ENCODE results near the gene ARRDC3. TPM values are rescaled to one million over a fixed set of nuclear protein-coding genes. Genes with fewer than 3 reads are reported as not detected.
A peak's percentile ranks its signal among the peaks of the same experiment; 100 is the strongest.
"Not testable (repeated sequence)": the region's sequence is repeated elsewhere in the genome, so short reads cannot be mapped to it uniquely, and the experiment has no call there.

The ARRDC3 gene
- total and polyA plus RNA-seq, 2 donors: 55.7 to 94.2 TPM

DNA sequence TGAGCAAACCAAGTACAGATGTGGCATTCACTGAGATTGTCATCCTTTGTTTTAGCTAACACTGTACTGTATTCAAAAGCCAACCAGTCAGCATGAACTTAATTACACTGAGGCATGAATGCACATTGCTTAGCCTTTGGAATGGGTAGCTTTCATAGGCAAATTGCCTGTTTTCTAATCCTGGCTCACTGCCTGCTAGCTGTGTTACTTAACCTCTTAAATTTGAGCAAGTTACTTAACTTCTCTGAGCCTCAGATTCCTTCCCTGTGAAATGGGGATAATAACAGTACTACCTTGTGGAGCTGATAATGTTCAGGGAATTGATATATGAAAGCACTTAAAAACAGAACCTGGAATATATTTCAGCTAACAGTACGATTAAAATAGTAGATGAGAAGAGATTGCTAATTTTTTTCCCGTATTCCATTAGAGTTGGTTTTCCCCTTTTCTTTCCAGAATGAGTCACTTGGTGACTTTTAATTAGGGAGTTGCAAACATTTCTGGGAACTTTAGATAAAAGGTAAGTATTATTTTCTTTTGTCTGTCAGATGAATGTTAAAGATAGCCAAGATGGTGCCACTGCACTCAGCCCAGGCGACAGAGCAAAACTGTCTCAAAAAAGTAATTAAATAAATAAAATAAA, 43.9 kb downstream of the ARRDC3 start:
- WGBS: 96% methylated on average over 3 of the region's 3 CpGs
- H3K36me3 ChIP-seq (ENCODE audit: control insufficient read depth in 2 of 2, insufficient read depth in 2 of 2, low read length in 1 of 2): no peaks in the 10 kb centered on the region
- H3K27me3 ChIP-seq (ENCODE audit: control insufficient read depth in 2 of 2, insufficient read depth in 1 of 2, low read length in 1 of 2): no peaks in the 10 kb centered on the region
- H3K27ac ChIP-seq (ENCODE audit: low read depth in 1 of 2, low read length in 1 of 2): no peak overlapping the region
- no peak overlapping the region for H3K4me3 ChIP-seq (ENCODE audit: low read length in 2 of 2)
- no peaks in the 10 kb centered on the region for H3K9me3 ChIP-seq (ENCODE audit: control insufficient read depth in 2 of 2, insufficient read depth in 1 of 2, low read length in 1 of 2)
- H3K4me1 ChIP-seq (ENCODE audit: control insufficient read depth in 2 of 2, insufficient read depth in 2 of 2, low read length in 2 of 2): no peaks in the 10 kb centered on the region
- DNase-seq (ENCODE audit: low read depth in 6 of 9, low spot score in 9 of 9): no peak

DNA sequence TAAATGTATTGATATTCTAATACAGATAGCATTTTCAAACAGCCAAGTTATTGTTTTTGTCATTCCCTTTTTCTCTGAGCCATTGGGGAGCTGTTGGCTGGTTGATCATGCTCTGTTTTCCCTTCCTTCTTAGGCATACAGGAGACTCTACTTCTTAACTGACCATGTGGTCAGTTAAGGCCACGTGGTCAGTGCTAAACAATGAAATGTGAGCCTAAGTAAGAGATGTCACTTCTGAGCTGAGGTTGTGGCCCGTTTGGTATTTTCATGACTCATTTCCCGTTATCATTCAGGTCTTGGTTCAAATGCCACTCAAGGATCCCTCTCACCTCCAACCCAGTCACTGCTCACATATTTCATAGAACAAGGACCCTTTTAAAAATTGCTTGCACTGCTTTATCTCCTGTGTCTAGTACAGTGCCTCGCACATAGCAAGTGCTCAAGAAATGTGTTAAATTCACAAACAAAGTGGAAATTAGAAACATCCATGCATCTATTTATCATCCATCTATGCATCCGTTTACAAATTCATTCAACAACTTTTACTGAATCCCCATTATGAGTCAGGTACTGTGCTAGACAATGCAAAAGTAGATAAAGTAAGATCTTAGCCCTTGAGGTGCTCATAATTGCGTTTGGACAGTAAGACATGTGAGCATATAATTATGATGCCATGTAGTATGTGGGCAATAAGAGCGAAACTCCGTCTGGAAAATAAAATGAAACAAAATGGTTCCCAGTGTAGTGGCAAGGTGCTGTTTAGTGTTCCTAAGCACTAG, 50.7 kb downstream of the ARRDC3 start:
- no peak for DNase-seq (ENCODE audit: low read depth in 6 of 9, low spot score in 9 of 9)
- 72% methylated on average over 8 of the region's 8 CpGs for WGBS
- Histone ChIP-seq H3K27me3 (ENCODE audit: control insufficient read depth in 2 of 2, insufficient read depth in 1 of 2, low read length in 1 of 2) (no peaks in the 10 kb centered on the region), H3K27ac (ENCODE audit: low read depth in 1 of 2, low read length in 1 of 2) (no peak overlapping the region), H3K4me1 (ENCODE audit: control insufficient read depth in 2 of 2, insufficient read depth in 2 of 2, low read length in 2 of 2) (peaks cover 4 to 20% of the 10 kb centered on the region in 2 donors), H3K36me3 (ENCODE audit: control insufficient read depth in 2 of 2, insufficient read depth in 2 of 2, low read length in 1 of 2) (no peaks in the 10 kb centered on the region), H3K4me3 (ENCODE audit: low read length in 2 of 2) (no peak overlapping the region), H3K9me3 (ENCODE audit: control insufficient read depth in 2 of 2, insufficient read depth in 1 of 2, low read length in 1 of 2) (no peaks in the 10 kb centered on the region)

GRCh38 chr5:91331705-91332104, 51.4 kb downstream of the ARRDC3 start:
- DNase-seq (ENCODE audit: low read depth in 6 of 9, low spot score in 9 of 9): no peak
- Histone ChIP-seq H3K4me3 (ENCODE audit: low read length in 2 of 2) (no peak overlapping the region), H3K36me3 (ENCODE audit: control insufficient read depth in 2 of 2, insufficient read depth in 2 of 2, low read length in 1 of 2) (no peaks in the 10 kb centered on the region), H3K9me3 (ENCODE audit: control insufficient read depth in 2 of 2, insufficient read depth in 1 of 2, low read length in 1 of 2) (no peaks in the 10 kb centered on the region), H3K27ac (ENCODE audit: low read depth in 1 of 2, low read length in 1 of 2) (no peak overlapping the region), H3K27me3 (ENCODE audit: control insufficient read depth in 2 of 2, insufficient read depth in 1 of 2, low read length in 1 of 2) (no peaks in the 10 kb centered on the region), H3K4me1 (ENCODE audit: control insufficient read depth in 2 of 2, insufficient read depth in 2 of 2, low read length in 2 of 2) (peaks cover 4 to 20% of the 10 kb centered on the region in 2 donors)
- 95% methylated on average over 1 of the region's 1 CpG for WGBS

DNA sequence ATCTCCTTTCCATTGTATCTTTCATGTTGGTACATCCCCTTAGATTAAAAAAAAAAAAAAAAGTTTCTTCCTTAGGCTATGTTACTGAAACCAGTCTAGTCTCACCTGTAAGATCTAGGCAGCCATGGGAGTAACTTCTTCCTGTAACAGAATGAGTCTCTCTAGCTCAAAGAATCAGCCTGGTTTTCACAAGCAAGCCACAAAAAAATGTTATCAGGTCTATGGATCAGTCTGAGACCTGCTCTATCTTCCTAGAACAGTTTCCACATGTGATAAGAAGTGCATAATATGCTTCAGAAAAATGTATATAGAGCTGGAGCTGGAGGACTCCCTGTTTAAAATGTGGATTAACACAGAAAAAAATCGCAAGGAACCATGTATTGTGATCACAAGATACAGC, 53.8 kb downstream of the ARRDC3 start:
- peaks cover 0 to 4% of the 10 kb centered on the region in 2 donors for H3K9me3 ChIP-seq (ENCODE audit: control insufficient read depth in 2 of 2, insufficient read depth in 1 of 2, low read length in 1 of 2)
- peak in 4 of 9 donors; percentile 33 to 73 (median 42) for DNase-seq (ENCODE audit: low read depth in 6 of 9, low spot score in 9 of 9)
- WGBS: 38% methylated on average over 1 of the region's 1 CpG
- H3K27me3 ChIP-seq (ENCODE audit: control insufficient read depth in 2 of 2, insufficient read depth in 1 of 2, low read length in 1 of 2): no peaks in the 10 kb centered on the region
- H3K27ac ChIP-seq (ENCODE audit: low read depth in 1 of 2, low read length in 1 of 2): peak overlapping the region; percentile 42 to 47
- H3K4me1 ChIP-seq (ENCODE audit: control insufficient read depth in 2 of 2, insufficient read depth in 2 of 2, low read length in 2 of 2): peaks cover 4 to 20% of the 10 kb centered on the region in 2 donors
- no peak overlapping the region for H3K4me3 ChIP-seq (ENCODE audit: low read length in 2 of 2)
- H3K36me3 ChIP-seq (ENCODE audit: control insufficient read depth in 2 of 2, insufficient read depth in 2 of 2, low read length in 1 of 2): no peaks in the 10 kb centered on the region

DNA sequence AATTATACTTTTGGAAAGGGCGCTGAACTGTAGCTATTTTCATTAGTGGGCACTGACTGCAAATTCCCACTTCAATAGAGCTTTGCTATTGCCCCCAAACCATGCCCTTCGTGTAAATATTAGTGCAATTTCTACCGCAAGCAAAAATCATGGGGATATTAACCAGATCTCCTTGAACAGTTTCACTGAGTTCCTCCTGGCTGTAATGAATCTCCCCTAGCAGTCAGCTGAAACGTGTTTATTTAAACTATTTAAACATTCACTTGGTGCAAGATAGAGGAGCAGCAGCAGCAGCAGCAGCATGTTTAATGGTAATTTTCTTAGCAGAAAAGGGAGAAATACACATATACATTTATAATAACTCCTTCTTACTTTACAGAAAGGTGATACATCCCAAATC, 54.4 kb downstream of the ARRDC3 start:
- WGBS: 95% methylated on average over 4 of the region's 4 CpGs
- Histone ChIP-seq H3K36me3 (ENCODE audit: control insufficient read depth in 2 of 2, insufficient read depth in 2 of 2, low read length in 1 of 2) (no peaks in the 10 kb centered on the region), H3K27me3 (ENCODE audit: control insufficient read depth in 2 of 2, insufficient read depth in 1 of 2, low read length in 1 of 2) (no peaks in the 10 kb centered on the region), H3K9me3 (ENCODE audit: control insufficient read depth in 2 of 2, insufficient read depth in 1 of 2, low read length in 1 of 2) (peaks cover 0 to 4% of the 10 kb centered on the region in 2 donors), H3K4me3 (ENCODE audit: low read length in 2 of 2) (no peak overlapping the region), H3K27ac (ENCODE audit: low read depth in 1 of 2, low read length in 1 of 2) (no peak overlapping the region), H3K4me1 (ENCODE audit: control insufficient read depth in 2 of 2, insufficient read depth in 2 of 2, low read length in 2 of 2) (peaks cover 4 to 20% of the 10 kb centered on the region in 2 donors)
- no peak for DNase-seq (ENCODE audit: low read depth in 6 of 9, low spot score in 9 of 9)

GRCh38 chr5:91322981-91323380, 60.1 kb downstream of the ARRDC3 start:
- H3K27me3 ChIP-seq (ENCODE audit: control insufficient read depth in 2 of 2, insufficient read depth in 1 of 2, low read length in 1 of 2); H3K4me1 ChIP-seq (ENCODE audit: control insufficient read depth in 2 of 2, insufficient read depth in 2 of 2, low read length in 2 of 2); H3K27ac ChIP-seq (ENCODE audit: low read depth in 1 of 2, low read length in 1 of 2); H3K4me3 ChIP-seq (ENCODE audit: low read length in 2 of 2); DNase-seq (ENCODE audit: low read depth in 6 of 9, low spot score in 9 of 9); H3K9me3 ChIP-seq (ENCODE audit: control insufficient read depth in 2 of 2, insufficient read depth in 1 of 2, low read length in 1 of 2); H3K36me3 ChIP-seq (ENCODE audit: control insufficient read depth in 2 of 2, insufficient read depth in 2 of 2, low read length in 1 of 2): not testable (repeated sequence)
- 97% methylated on average over 4 of the region's 4 CpGs for WGBS

DNA sequence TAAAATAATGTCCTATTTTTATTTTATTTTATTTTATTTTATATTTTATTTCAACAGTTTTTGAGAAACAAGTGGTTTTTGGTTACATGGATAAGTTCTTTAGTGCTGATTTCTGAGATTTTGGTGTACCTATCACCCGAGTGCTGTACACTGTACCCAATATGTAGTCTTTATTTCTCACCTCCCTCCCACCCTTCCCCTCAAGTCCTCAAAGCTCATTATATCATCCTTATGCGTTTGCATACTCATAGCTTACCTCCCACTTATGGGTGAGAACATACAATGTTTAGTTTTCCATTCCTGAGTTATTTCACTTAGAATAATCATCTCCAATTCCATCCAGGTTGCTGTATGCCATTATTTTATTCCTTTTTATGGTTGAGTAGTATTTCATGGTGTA, 63.5 kb downstream of the ARRDC3 start:
- H3K9me3 ChIP-seq (ENCODE audit: control insufficient read depth in 2 of 2, insufficient read depth in 1 of 2, low read length in 1 of 2): no peaks in the 10 kb centered on the region
- DNase-seq (ENCODE audit: low read depth in 6 of 9, low spot score in 9 of 9): no peak
- no peaks in the 10 kb centered on the region for H3K36me3 ChIP-seq (ENCODE audit: control insufficient read depth in 2 of 2, insufficient read depth in 2 of 2, low read length in 1 of 2)
- H3K4me3 ChIP-seq (ENCODE audit: low read length in 2 of 2): no peak overlapping the region
- no peak overlapping the region for H3K27ac ChIP-seq (ENCODE audit: low read depth in 1 of 2, low read length in 1 of 2)
- peaks cover 0 to 5% of the 10 kb centered on the region in 2 donors for H3K4me1 ChIP-seq (ENCODE audit: control insufficient read depth in 2 of 2, insufficient read depth in 2 of 2, low read length in 2 of 2)
- no peaks in the 10 kb centered on the region for H3K27me3 ChIP-seq (ENCODE audit: control insufficient read depth in 2 of 2, insufficient read depth in 1 of 2, low read length in 1 of 2)
- 95% methylated on average over 2 of the region's 2 CpGs for WGBS

GRCh38 chr5:91318724-91319123, 64.4 kb downstream of the ARRDC3 start:
- Histone ChIP-seq H3K36me3 (ENCODE audit: control insufficient read depth in 2 of 2, insufficient read depth in 2 of 2, low read length in 1 of 2) (no peaks in the 10 kb centered on the region), H3K4me3 (ENCODE audit: low read length in 2 of 2) (no peak overlapping the region), H3K4me1 (ENCODE audit: control insufficient read depth in 2 of 2, insufficient read depth in 2 of 2, low read length in 2 of 2) (peaks cover 4 to 14% of the 10 kb centered on the region in 2 donors), H3K9me3 (ENCODE audit: control insufficient read depth in 2 of 2, insufficient read depth in 1 of 2, low read length in 1 of 2) (no peaks in the 10 kb centered on the region), H3K27me3 (ENCODE audit: control insufficient read depth in 2 of 2, insufficient read depth in 1 of 2, low read length in 1 of 2) (no peaks in the 10 kb centered on the region), H3K27ac (ENCODE audit: low read depth in 1 of 2, low read length in 1 of 2) (no peak overlapping the region)
- WGBS: 73% methylated on average over 9 of the region's 9 CpGs
- peak in 3 of 9 donors; percentile 23 to 55 (median 42) for DNase-seq (ENCODE audit: low read depth in 6 of 9, low spot score in 9 of 9)
